ENCODE results near the gene EIF2B1. TPM values are rescaled to one million over a fixed set of nuclear protein-coding genes. Genes with fewer than 3 reads are reported as not detected.
"Not testable (repeated sequence)": the region's sequence is repeated elsewhere in the genome, so short reads cannot be mapped to it uniquely, and the experiment has no call there.

Gene EIF2B1
- total RNA-seq, 6 donors from 2014 or later: 41.2 to 144 (median 74.0) TPM

DNA sequence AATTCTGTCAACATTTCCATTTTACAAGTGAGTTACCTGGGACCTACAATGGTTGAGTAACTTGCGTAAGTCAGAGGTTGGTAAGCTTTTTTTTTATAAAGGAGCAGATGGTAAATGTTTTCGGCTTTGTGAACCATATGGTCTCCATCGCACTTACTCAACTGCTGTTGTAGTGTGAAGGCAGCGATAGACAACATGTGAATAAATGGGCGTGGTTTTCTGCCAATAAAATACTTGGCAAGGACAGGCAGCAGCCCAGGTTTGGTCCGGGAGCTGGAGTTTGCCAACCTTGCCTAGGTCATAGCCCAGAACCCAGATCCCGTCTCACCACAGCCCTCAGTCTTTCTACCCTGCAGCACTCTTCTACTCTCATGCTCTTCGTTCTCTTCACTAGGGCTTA lies 25.3 kb downstream of the EIF2B1 start:
- DNase-seq: no peak
- H3K9me3 ChIP-seq: no peaks in the 10 kb centered on the region
- no peaks in the 10 kb centered on the region for H3K27me3 ChIP-seq
- TF ChIP-seq, protein P1, sequence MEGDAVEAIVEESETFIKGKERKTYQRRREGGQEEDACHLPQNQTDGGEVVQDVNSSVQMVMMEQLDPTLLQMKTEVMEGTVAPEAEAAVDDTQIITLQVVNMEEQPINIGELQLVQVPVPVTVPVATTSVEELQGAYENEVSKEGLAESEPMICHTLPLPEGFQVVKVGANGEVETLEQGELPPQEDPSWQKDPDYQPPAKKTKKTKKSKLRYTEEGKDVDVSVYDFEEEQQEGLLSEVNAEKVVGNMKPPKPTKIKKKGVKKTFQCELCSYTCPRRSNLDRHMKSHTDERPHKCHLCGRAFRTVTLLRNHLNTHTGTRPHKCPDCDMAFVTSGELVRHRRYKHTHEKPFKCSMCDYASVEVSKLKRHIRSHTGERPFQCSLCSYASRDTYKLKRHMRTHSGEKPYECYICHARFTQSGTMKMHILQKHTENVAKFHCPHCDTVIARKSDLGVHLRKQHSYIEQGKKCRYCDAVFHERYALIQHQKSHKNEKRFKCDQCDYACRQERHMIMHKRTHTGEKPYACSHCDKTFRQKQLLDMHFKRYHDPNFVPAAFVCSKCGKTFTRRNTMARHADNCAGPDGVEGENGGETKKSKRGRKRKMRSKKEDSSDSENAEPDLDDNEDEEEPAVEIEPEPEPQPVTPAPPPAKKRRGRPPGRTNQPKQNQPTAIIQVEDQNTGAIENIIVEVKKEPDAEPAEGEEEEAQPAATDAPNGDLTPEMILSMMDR (IDR thresholded peaks at IDR 0.05): no peak
- TF ChIP-seq POLR2AphosphoS5 (IDR thresholded peaks at IDR 0.05) (no peak), POLR2A (IDR thresholded peaks at IDR 0.05) (no peak), EP300 (IDR thresholded peaks at IDR 0.05) (no peak)
- no peak for ATAC-seq (ENCODE audit: low FRiP score in 2 of 2)
- H3K4me1 ChIP-seq: peaks cover 0 to 16% (median 10%) of the 10 kb centered on the region in 4 donors
- H3K36me3 ChIP-seq: peaks cover 31 to 84% (median 62%) of the 10 kb centered on the region in 4 donors
- no peak overlapping the region for H3K4me3 ChIP-seq
- no peak overlapping the region for H3K27ac ChIP-seq
- 88 to 91% methylated on average over 8 of the region's 8 CpGs for WGBS, 2 donors

DNA sequence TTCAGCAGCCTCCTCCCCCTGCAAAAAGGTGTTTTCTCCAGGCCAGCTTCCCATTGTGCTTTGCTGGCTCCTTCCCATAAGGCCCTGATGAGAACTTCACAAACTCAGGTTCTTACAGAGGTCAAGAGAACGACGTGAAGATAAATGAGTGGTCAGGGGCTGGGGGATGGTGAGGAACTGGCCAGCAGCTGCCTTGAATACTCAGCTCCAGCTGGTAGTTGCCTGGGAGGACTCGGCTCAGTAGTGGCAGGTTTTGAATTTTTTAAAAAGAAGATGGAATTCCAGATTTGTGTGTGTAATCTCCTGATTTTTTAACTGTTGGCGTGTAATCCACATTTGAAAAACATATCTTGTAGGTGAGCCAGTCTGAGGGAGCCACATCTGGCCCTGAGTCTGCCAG lies 25.7 kb downstream of the EIF2B1 start:
- Histone ChIP-seq H3K9me3 (no peaks in the 10 kb centered on the region), H3K27ac (no peak overlapping the region), H3K4me3 (no peak overlapping the region), H3K36me3 (peaks cover 30 to 80% (median 58%) of the 10 kb centered on the region in 4 donors), H3K4me1 (peaks cover 4 to 21% (median 14%) of the 10 kb centered on the region in 4 donors), H3K27me3 (no peaks in the 10 kb centered on the region)
- TF ChIP-seq, protein P1 (IDR thresholded peaks at IDR 0.05): no peak
- TF ChIP-seq POLR2AphosphoS5 (IDR thresholded peaks at IDR 0.05) (no peak), EP300 (IDR thresholded peaks at IDR 0.05) (no peak), POLR2A (IDR thresholded peaks at IDR 0.05) (no peak)
- ATAC-seq (ENCODE audit: low FRiP score in 2 of 2) (no peak), DNase-seq (no peak)
- 67 to 96% methylated on average over 4 of the region's 4 CpGs for WGBS, 2 donors

DNA sequence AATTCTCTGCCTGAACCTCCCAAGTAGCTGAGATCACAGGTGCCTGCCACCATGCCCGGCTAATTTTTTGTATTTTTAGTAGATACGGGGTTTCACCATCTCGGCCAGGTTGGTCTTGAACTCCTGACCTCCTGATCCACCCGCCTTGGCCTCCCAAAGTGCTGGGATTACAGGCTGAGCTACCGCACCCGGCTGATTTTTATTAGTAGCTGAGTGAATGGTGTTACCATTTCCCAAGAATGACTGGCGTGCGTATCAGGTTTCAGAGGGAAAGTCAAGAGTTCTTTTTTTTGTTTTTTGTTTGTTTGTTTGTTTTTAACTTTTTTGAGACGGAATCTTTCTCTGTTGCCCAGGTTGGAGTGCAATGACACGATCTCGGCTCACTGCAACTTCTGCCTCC lies 30.0 kb downstream of the EIF2B1 start:
- 81 to 94% methylated on average over 11 of the region's 11 CpGs for whole genome bisulfite sequencing, 2 donors
- peaks cover 16 to 37% (median 23%) of the 10 kb centered on the region in 4 donors for H3K4me1 ChIP-seq
- H3K27me3 ChIP-seq; DNase-seq; H3K9me3 ChIP-seq; H3K27ac ChIP-seq; ATAC-seq (ENCODE audit: low FRiP score in 2 of 2): not testable (repeated sequence)
- peak overlapping the region in 1 of 4 donors; percentile 99 for H3K4me3 ChIP-seq
- peaks cover 6 to 45% (median 23%) of the 10 kb centered on the region in 4 donors for H3K36me3 ChIP-seq

DNA sequence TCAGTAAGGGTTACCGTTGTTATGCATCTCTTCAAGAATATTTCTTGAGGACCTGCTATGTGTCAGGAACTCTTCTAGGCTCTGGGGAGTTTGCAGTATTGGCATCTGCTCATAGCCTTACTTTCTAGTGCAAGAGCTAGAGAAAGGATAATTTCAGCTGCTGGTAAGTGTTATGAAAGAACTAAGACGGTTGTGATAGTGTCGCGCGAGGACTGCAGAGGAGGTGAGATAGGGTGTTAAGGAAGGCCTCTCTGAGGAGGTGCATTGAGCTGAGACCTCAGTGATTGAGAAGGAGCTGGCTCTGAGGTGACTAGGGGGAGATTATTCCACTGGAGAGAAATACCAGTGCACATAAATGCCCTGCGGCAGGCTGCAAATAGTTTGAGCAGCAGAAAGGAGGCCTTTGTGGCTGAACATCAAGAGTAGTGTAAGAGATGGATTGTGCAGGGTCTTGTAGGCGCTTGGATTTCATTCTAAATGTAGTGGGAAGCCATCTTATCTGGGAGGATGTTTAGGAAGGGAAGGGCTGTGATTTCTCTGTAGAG lies 30.8 kb downstream of the EIF2B1 start:
- H3K4me3 ChIP-seq: peak overlapping the region; percentile 86 to 100 (median 99)
- H3K27ac ChIP-seq: peak overlapping the region; percentile 83 to 96 (median 88)
- 9% methylated on average over 7 of the region's 7 CpGs for WGBS, 2 donors
- no peaks in the 10 kb centered on the region for H3K27me3 ChIP-seq
- no peak for TF ChIP-seq POLR2A (IDR thresholded peaks at IDR 0.05)
- TF ChIP-seq, protein P1 (IDR thresholded peaks at IDR 0.05): no peak
- DNase-seq: no peak
- no peak for ATAC-seq (ENCODE audit: low FRiP score in 2 of 2)
- H3K36me3 ChIP-seq: peaks cover 0 to 45% (median 22%) of the 10 kb centered on the region in 4 donors
- H3K4me1 ChIP-seq: peaks cover 16 to 37% (median 23%) of the 10 kb centered on the region in 4 donors
- H3K9me3 ChIP-seq: no peaks in the 10 kb centered on the region

DNA sequence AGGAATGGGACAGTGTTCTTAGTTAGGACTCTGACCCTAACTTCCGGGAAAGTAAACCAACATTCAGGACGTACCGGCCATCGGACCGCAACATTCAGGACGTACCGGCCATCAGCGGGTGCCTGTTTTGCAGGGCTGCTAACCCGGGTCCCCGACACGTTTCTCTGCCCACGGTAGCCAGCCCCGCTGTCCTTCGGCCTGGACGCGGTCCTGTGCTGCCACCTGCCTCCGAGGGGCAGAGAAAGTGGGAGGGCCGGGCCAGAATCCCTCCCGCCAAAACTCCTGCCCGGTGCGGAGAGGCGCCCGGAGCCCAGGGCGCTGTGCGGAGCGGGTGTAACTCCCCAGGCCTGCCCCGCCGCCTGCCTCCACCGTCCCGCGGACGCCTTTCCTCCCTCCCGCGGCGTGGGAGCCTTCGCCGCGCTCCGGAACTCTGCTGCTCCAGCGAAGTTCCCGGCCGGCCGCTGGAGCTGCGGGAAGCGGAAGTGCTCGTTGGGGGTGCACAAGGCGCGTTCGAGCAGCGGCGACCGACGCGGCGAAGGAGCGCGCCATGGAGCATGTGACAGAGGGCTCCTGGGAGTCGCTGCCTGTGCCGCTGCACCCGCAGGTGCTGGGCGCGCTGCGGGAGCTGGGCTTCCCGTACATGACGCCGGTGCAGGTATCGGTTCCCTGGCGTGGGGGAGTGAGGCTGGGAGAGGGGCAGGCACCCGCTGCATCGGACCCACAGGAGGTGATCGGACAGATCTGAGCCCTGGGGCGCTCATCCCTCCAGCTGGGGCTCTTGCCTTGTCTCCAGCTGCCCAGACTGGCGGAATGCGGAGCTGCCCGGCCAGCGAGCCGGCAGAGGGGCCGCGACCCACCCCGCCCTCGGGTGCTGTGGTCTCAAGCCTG lies 31.6 kb downstream of the EIF2B1 start, which contains the start of gene DDX55:
Gene DDX55, plus strand, starts transcription at position 498 of the 888 bp plus-strand sequence. Its CDS starts 50 bp downstream, at position 548.
- ATAC-seq (ENCODE audit: low FRiP score in 2 of 2): peak; percentile 97 to 99
- TF ChIP-seq, protein P1 (IDR thresholded peaks at IDR 0.05): peak in 5 of 6 experiments; percentile 34 to 96 (median 60)
- TF ChIP-seq EP300 (IDR thresholded peaks at IDR 0.05) (peak in 1 of 4 donors; percentile 55), POLR2A (IDR thresholded peaks at IDR 0.05) (peak in 2 of 4 donors; percentile 59 to 77), POLR2AphosphoS5 (IDR thresholded peaks at IDR 0.05) (peak; percentile 91 to 92)

More for the DNA sequence above, 31.6 kb downstream of the EIF2B1 start, which contains the start of gene DDX55:
- Histone ChIP-seq H3K27me3 (no peaks in the 10 kb centered on the region), H3K4me1 (peaks cover 16 to 37% (median 23%) of the 10 kb centered on the region in 4 donors), H3K27ac (peak within 1 kb of the TSS; percentile 83 to 96 (median 88)), H3K9me3 (no peaks in the 10 kb centered on the region), H3K4me3 (peak within 1 kb of the TSS; percentile 86 to 100 (median 99)), H3K36me3 (peaks cover 0 to 45% (median 23%) of the 10 kb centered on the region in 4 donors)
- 0 to 1% methylated on average over 13 to 51 of the region's 81 CpGs for WGBS, 2 donors
- DNase-seq: peak; percentile 87 to 96

All from upper lobe of left lung (tissue), 6 donors.